ENCODE results near the gene AFAP1L2.

The AFAP1L2 gene

GRCh38 chr10:114387784-114388183 is 16.5 kb downstream of the AFAP1L2 start:
- DNase-seq (ENCODE audit: low spot score), result no peak

GRCh38 chr10:114386452-114386851 is 17.9 kb downstream of the AFAP1L2 start:
- DNase-seq (ENCODE audit: low spot score), result no peak

- DNase-seq (ENCODE audit: low spot score), result no peak
Observed at GRCh38 chr10:114385557-114385956, 18.7 kb downstream of the AFAP1L2 start.

- DNase-seq (ENCODE audit: low spot score), result no peak
Observed at GRCh38 chr10:114384601-114385000, 19.7 kb downstream of the AFAP1L2 start.

- DNase-seq (ENCODE audit: low spot score), result no peak
Observed at GRCh38 chr10:114384181-114384580, 20.1 kb downstream of the AFAP1L2 start.

GRCh38 chr10:114380797-114381196 is 23.5 kb downstream of the AFAP1L2 start:
- no peak for DNase-seq (ENCODE audit: low spot score)

GRCh38 chr10:114380060-114380459 is 24.2 kb downstream of the AFAP1L2 start:
- peak; percentile 70 for DNase-seq (ENCODE audit: low spot score)

- DNase-seq (ENCODE audit: low spot score), result no peak
Observed at GRCh38 chr10:114379631-114380041, 24.7 kb downstream of the AFAP1L2 start.

GRCh38 chr10:114376523-114376922 is 27.8 kb downstream of the AFAP1L2 start:
- DNase-seq (ENCODE audit: low spot score), result no peak

GRCh38 chr10:114375047-114375446 is 29.3 kb downstream of the AFAP1L2 start:
- no peak for DNase-seq (ENCODE audit: low spot score)

GRCh38 chr10:114374053-114374791 is 30.1 kb downstream of the AFAP1L2 start:
- no peak for DNase-seq (ENCODE audit: low spot score)

- DNase-seq (ENCODE audit: low spot score), result no peak
Observed at GRCh38 chr10:114373631-114374030, 30.7 kb downstream of the AFAP1L2 start.

GRCh38 chr10:114372995-114373394 is 31.3 kb downstream of the AFAP1L2 start:
- no peak for DNase-seq (ENCODE audit: low spot score)

GRCh38 chr10:114372179-114372578 is 32.1 kb downstream of the AFAP1L2 start:
- DNase-seq (ENCODE audit: low spot score), result no peak

GRCh38 chr10:114370966-114371365 is 33.3 kb downstream of the AFAP1L2 start:
- DNase-seq (ENCODE audit: low spot score), result no peak

GRCh38 chr10:114370199-114370598 is 34.1 kb downstream of the AFAP1L2 start:
- DNase-seq (ENCODE audit: low spot score), result no peak

- no peak for DNase-seq (ENCODE audit: low spot score)
Observed at GRCh38 chr10:114368057-114368391, 36.3 kb downstream of the AFAP1L2 start.

GRCh38 chr10:114367351-114368056 is 36.8 kb downstream of the AFAP1L2 start:
- DNase-seq (ENCODE audit: low spot score), result no peak

- DNase-seq (ENCODE audit: low spot score), result no peak
Observed at GRCh38 chr10:114364726-114365125, 39.6 kb downstream of the AFAP1L2 start.

GRCh38 chr10:114363745-114364454 is 40.4 kb downstream of the AFAP1L2 start:
- no peak for DNase-seq (ENCODE audit: low spot score)

- DNase-seq (ENCODE audit: low spot score), result no peak
Observed at GRCh38 chr10:114362826-114363355, 41.4 kb downstream of the AFAP1L2 start.

- DNase-seq (ENCODE audit: low spot score), result peak; percentile 85
Observed at GRCh38 chr10:114359953-114360345, 44.4 kb downstream of the AFAP1L2 start.

All from cerebellar cortex (tissue), 1 donor.